Stomach (tissue), 9 donors: Measurements from ENCODE around the gene INPP5A. TPM values are rescaled to one million over a fixed set of nuclear protein-coding genes. Genes with fewer than 3 reads are reported as not detected.

ENCODE experiments used
- DNase-seq, 2 donors: peaks; one replicate each; pipeline versions ENCODE4 v3.0.0 to v3.0.0-alpha.2; 2013 to 2019
- H3K27ac ChIP-seq, 5 donors: fragments of 200-600 bp in 4 of 5; sonication (generic) in 4 of 5; one replicate each; pipeline ENCODE4 v1.5.1; 2013 to 2019; ENCODE audit warnings: mild to moderate bottlenecking in 1 of 5, moderate library complexity in 1 of 5
- H3K27me3 ChIP-seq, 3 donors: fragments of 200-600 bp; sonication (generic); one replicate each; pipeline ENCODE4 v1.5.1; 2017 to 2019; ENCODE audit warnings: mixed run types in 1 of 3
- H3K36me3 ChIP-seq, 4 donors: fragments of 200-600 bp; sonication (generic); 1 replicate in 3 of 4; 2 replicates in 1 of 4; pipeline ENCODE4 v1.5.1; 2016 to 2019
- H3K4me1 ChIP-seq, 4 donors: fragments of 200-600 bp; sonication (generic); one replicate each; pipeline ENCODE4 v1.5.1; 2016 to 2019
- H3K4me3 ChIP-seq, 4 donors: fragments of 200-600 bp; sonication (generic) in 3 of 4; one replicate each; pipeline ENCODE4 v1.5.1; 2016 to 2019; ENCODE audit warnings: mild to moderate bottlenecking in 1 of 4
- H3K9me3 ChIP-seq, 4 donors: fragments of 200-600 bp; sonication (generic); one replicate each; pipeline ENCODE4 v1.5.1; 2016 to 2019
- EP300 ChIP-seq: sonication (generic); formaldehyde crosslinking; IDR thresholded peaks from one replicate; pipeline ENCODE4 v1.6.1; 2017; ENCODE audit warnings: antibody characterized with exemption
- POLR2A ChIP-seq, 4 donors: fragments of 450-650 bp; IDR thresholded peaks; one replicate each; pipeline ENCODE4 v1.6.1; 2016; ENCODE audit warnings: antibody characterized with exemption in 4 of 4, control low read depth in 2 of 4, mild to moderate bottlenecking in 1 of 4, moderate library complexity in 1 of 4
- POLR2AphosphoS5 ChIP-seq, 3 donors: sonication (generic); formaldehyde crosslinking; IDR thresholded peaks; one replicate each; pipeline ENCODE4 v1.6.1; 2016; ENCODE audit warnings: antibody characterized with exemption in 3 of 3
- WGBS, 5 donors: extraction: QIAGEN DNeasy Blood & Tissue Kit in 3 of 5; methylation state at CpG; one replicate each; pipeline versions ENCODE4 v1.1.5 to v1.1.7; 2013 to 2018; 5-methylcytosine and 5-hydroxymethylcytosine counted together
- intact Hi-C: fragments of 100-400 bp; cut with DNase I; formaldehyde crosslinking; loops from one replicate; pipeline ENCODE4 v1.15.1; 2023; ENCODE audit warnings: low total_unique reads
- polyA plus RNA-seq, 3 donors: library from polyadenylated mRNA; stranded (reverse); fragments of 200-250 nt; gene quantifications; one replicate each; pipeline ENCODE4 v1.2.3, GENCODE V29; 2013
- total RNA-seq, 5 donors: library from RNA; depleted of rRNA; stranded (reverse); fragments of >200 nt; gene quantifications; one replicate each; pipeline versions ENCODE4 v1.1.0 to v1.2.3, GENCODE V29; 2014 to 2016
- TF ChIP-seq, protein P1 (sequence below), 7 experiments: fragments of 450-650 bp in 4 of 7; fragments of 200-600 bp in 3 of 7; sonication (generic) in 3 of 7; IDR thresholded peaks; one replicate each; pipeline ENCODE4 v1.5.1; 2016 to 2019; ENCODE audit warnings: antibody characterized with exemption in 7 of 7, control low read depth in 2 of 7, mild to moderate bottlenecking in 1 of 7
- donor health status: healthy with polysubstance abuse.
- donor health status: Bipolar disorder and iron deficiency.
- donor health status: healthy.

INPP5A gene
- total and polyA plus RNA-seq, 8 donors: 17.2 to 72.3 (median 31.0) TPM

DNA sequence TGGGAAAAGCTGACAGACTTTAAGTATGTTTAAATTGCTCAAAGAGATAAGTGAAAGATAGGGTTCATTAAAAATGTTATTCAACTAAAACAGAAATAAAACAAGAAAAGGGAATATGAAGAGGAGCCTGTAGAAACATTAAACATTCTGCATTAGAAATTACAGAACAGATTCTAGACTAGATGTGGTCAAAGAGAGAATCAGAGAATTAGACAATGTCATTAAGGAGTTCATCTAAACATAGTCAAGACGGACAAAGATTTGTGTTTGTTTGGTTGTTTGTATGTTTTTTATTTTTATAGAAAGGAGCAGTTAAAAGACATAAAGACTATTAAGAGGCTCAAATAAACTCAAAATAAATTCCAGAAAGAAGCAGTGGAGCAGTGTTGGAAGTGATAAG, 168.4 kb downstream of the INPP5A start:
- Histone ChIP-seq H3K27ac (no peak overlapping the region), H3K4me1 (peaks cover 0 to 15% (median 10%) of the 10 kb centered on the region in 4 donors), H3K9me3 (peaks cover 0 to 21% (median 10%) of the 10 kb centered on the region in 4 donors), H3K27me3 (no peaks in the 10 kb centered on the region), H3K36me3 (peaks cover 7 to 81% (median 57%) of the 10 kb centered on the region in 4 donors), H3K4me3 (no peak overlapping the region)
- intact Hi-C loops: no loop called here
- TF ChIP-seq, protein P1, sequence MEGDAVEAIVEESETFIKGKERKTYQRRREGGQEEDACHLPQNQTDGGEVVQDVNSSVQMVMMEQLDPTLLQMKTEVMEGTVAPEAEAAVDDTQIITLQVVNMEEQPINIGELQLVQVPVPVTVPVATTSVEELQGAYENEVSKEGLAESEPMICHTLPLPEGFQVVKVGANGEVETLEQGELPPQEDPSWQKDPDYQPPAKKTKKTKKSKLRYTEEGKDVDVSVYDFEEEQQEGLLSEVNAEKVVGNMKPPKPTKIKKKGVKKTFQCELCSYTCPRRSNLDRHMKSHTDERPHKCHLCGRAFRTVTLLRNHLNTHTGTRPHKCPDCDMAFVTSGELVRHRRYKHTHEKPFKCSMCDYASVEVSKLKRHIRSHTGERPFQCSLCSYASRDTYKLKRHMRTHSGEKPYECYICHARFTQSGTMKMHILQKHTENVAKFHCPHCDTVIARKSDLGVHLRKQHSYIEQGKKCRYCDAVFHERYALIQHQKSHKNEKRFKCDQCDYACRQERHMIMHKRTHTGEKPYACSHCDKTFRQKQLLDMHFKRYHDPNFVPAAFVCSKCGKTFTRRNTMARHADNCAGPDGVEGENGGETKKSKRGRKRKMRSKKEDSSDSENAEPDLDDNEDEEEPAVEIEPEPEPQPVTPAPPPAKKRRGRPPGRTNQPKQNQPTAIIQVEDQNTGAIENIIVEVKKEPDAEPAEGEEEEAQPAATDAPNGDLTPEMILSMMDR (IDR thresholded peaks at IDR 0.05): no peak
- TF ChIP-seq POLR2AphosphoS5 (IDR thresholded peaks at IDR 0.05) (no peak), POLR2A (IDR thresholded peaks at IDR 0.05) (no peak), EP300 (no peak)
- DNase-seq: no peak
- WGBS, 5 donors: 91 to 98% (median 93%) methylated on average over 1 of the region's 1 CpG

DNA sequence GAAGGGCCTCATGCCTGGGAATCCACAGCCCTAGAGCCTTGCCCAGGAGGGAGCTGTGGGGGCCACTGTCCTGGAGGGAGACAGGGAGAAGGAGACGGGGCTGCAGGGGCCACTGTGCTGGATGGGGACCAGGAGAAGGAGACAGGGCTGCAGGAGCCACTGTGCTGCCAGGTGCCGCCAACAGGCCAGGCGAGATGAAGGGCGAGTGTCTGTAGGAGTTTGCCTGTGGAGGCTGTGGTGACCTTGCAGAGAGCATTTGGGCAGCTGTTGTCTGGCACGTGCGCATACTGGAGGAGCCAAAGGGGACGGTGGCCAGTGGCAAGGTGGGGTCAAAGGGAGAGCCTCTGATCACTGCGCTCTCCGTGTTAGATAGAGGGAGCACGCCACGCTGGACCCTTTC, 169.1 kb downstream of the INPP5A start:
- H3K4me3 ChIP-seq: no peak overlapping the region
- H3K27ac ChIP-seq: peak overlapping the region in 1 of 5 donors; percentile 37
- TF ChIP-seq POLR2AphosphoS5 (IDR thresholded peaks at IDR 0.05) (no peak), POLR2A (IDR thresholded peaks at IDR 0.05) (no peak), EP300 (no peak)
- TF ChIP-seq, protein P1 (IDR thresholded peaks at IDR 0.05): no peak
- no peaks in the 10 kb centered on the region for H3K27me3 ChIP-seq
- 92 to 97% (median 94%) methylated on average over 11 of the region's 11 CpGs for WGBS, 5 donors
- H3K9me3 ChIP-seq: peaks cover 0 to 21% (median 10%) of the 10 kb centered on the region in 4 donors
- DNase-seq: no peak
- peaks cover 15 to 81% (median 59%) of the 10 kb centered on the region in 4 donors for H3K36me3 ChIP-seq
- intact Hi-C loops: no loop called here
- peaks cover 0 to 8% (median 6%) of the 10 kb centered on the region in 4 donors for H3K4me1 ChIP-seq

DNA sequence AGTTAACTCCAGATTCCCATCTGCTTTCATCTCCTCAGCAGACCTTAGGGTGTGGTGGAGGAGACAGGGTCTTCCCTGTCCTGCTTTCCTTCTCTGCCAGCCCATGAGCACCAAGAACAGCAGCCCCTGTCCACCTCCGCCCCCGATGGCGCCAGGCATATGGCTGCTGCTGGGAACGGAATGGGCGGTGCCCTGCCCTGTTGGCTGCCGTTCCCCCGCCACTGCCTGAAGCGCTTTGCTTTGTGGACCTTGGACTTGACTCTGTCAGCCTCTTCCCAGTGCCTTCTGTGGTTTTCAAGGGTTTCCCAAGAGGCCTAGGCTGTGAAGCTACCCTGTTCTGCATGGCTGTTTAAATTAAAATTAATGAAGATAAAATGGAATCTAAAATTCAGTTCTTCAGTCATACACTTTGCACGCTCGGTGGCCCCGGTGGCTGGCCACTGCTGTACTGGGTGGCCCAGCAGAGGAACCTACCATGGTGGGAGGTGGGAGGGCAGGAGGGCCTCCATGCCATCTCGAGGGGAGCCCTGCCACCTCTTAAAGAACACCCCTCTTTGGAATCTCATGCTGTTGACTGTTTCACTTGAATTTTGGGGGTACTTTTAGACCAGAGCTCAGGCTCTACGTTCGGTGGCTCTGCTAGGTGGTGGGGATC, 169.7 kb downstream of the INPP5A start:
- intact Hi-C loops: no loop called here
- 69 to 81% (median 77%) methylated on average over 13 to 14 of the region's 14 CpGs for WGBS, 5 donors
- Histone ChIP-seq H3K4me3 (no peak overlapping the region), H3K36me3 (peaks cover 20 to 85% (median 62%) of the 10 kb centered on the region in 4 donors), H3K9me3 (peaks cover 0 to 21% (median 10%) of the 10 kb centered on the region in 4 donors), H3K27me3 (no peaks in the 10 kb centered on the region), H3K4me1 (peaks cover 0 to 7% (median 6%) of the 10 kb centered on the region in 4 donors), H3K27ac (peak overlapping the region in 3 of 5 donors; percentile 11 to 37 (median 11))
- DNase-seq: peak; percentile 61 to 72
- TF ChIP-seq POLR2AphosphoS5 (IDR thresholded peaks at IDR 0.05) (no peak), EP300 (no peak), POLR2A (IDR thresholded peaks at IDR 0.05) (no peak)
- TF ChIP-seq, protein P1 (IDR thresholded peaks at IDR 0.05): no peak

DNA sequence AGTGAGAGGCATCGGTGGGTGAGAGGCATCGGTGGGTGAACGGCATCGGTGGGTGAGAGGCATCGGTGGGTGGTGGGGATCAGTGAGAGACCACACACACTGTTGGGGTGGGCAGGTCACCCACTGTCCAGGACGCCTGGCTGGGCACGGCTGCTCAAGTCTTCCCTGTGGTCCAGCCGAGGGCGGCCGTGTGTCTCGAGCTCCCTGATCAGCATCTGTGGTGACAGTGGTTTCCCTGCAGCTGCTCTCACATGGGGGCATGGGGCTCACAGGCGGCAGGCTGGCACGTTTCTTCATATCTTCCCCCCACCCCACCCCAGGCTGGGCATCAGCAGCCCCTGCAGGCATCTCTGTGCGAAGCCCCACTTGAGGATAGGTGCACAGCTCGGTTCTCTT, 170.2 kb downstream of the INPP5A start:
- H3K4me3 ChIP-seq: no peak overlapping the region
- H3K9me3 ChIP-seq: peaks cover 0 to 21% (median 10%) of the 10 kb centered on the region in 4 donors
- DNase-seq: no peak
- H3K36me3 ChIP-seq: peaks cover 20 to 83% (median 64%) of the 10 kb centered on the region in 4 donors
- no peaks in the 10 kb centered on the region for H3K27me3 ChIP-seq
- H3K27ac ChIP-seq: peak overlapping the region in 2 of 5 donors; percentile 11 to 37
- intact Hi-C loops: no loop called here
- TF ChIP-seq POLR2A (IDR thresholded peaks at IDR 0.05): no peak
- TF ChIP-seq, protein P1 (IDR thresholded peaks at IDR 0.05): no peak
- no peak for TF ChIP-seq EP300
- no peak for TF ChIP-seq POLR2AphosphoS5 (IDR thresholded peaks at IDR 0.05)
- H3K4me1 ChIP-seq: peaks cover 0 to 11% (median 6%) of the 10 kb centered on the region in 4 donors
- 95 to 98% (median 96%) methylated on average over 11 to 15 of the region's 15 CpGs for WGBS, 5 donors
